Esophagus squamous epithelium (tissue), 4 donors: ENCODE results near the gene SOX6.

Source experiments
- CTCF ChIP-seq, 6 experiments: fragments of 450-650 bp in 4 of 6; fragments of 200-600 bp in 2 of 6; sonication (generic) in 2 of 6; IDR thresholded peaks; one replicate each; pipeline ENCODE4 v1.5.1; 2016 to 2019; ENCODE audit warnings: antibody characterized with exemption in 6 of 6, mild to moderate bottlenecking in 4 of 6, moderate library complexity in 4 of 6
- POLR2A ChIP-seq, 4 donors: fragments of 450-650 bp; IDR thresholded peaks; one replicate each; pipeline ENCODE4 v1.6.1; 2017; ENCODE audit warnings: antibody characterized with exemption in 4 of 4, mild to moderate bottlenecking in 4 of 4, moderate library complexity in 3 of 4

GRCh38 chr11:16121853-16122252 is 234.5 kb downstream of the SOX6 start:
- no peak for TF ChIP-seq CTCF (IDR thresholded peaks at IDR 0.05)
- TF ChIP-seq POLR2A (IDR thresholded peaks at IDR 0.05), result no peak
